ENCODE measurements around the gene ASXL1. TPM values are rescaled to one million over a fixed set of nuclear protein-coding genes. Genes with fewer than 3 reads are reported as not detected.
A peak's percentile ranks its signal among the peaks of the same experiment; 100 is the strongest.

The ASXL1 gene
- total and polyA plus RNA-seq, 9 of the 15 experiments (the other 6 are each of a cell fraction or from before 2014, with no cell fraction given) = 6.5 to 65.3 (median 32.3) TPM

- TF ChIP-seq, protein P1, sequence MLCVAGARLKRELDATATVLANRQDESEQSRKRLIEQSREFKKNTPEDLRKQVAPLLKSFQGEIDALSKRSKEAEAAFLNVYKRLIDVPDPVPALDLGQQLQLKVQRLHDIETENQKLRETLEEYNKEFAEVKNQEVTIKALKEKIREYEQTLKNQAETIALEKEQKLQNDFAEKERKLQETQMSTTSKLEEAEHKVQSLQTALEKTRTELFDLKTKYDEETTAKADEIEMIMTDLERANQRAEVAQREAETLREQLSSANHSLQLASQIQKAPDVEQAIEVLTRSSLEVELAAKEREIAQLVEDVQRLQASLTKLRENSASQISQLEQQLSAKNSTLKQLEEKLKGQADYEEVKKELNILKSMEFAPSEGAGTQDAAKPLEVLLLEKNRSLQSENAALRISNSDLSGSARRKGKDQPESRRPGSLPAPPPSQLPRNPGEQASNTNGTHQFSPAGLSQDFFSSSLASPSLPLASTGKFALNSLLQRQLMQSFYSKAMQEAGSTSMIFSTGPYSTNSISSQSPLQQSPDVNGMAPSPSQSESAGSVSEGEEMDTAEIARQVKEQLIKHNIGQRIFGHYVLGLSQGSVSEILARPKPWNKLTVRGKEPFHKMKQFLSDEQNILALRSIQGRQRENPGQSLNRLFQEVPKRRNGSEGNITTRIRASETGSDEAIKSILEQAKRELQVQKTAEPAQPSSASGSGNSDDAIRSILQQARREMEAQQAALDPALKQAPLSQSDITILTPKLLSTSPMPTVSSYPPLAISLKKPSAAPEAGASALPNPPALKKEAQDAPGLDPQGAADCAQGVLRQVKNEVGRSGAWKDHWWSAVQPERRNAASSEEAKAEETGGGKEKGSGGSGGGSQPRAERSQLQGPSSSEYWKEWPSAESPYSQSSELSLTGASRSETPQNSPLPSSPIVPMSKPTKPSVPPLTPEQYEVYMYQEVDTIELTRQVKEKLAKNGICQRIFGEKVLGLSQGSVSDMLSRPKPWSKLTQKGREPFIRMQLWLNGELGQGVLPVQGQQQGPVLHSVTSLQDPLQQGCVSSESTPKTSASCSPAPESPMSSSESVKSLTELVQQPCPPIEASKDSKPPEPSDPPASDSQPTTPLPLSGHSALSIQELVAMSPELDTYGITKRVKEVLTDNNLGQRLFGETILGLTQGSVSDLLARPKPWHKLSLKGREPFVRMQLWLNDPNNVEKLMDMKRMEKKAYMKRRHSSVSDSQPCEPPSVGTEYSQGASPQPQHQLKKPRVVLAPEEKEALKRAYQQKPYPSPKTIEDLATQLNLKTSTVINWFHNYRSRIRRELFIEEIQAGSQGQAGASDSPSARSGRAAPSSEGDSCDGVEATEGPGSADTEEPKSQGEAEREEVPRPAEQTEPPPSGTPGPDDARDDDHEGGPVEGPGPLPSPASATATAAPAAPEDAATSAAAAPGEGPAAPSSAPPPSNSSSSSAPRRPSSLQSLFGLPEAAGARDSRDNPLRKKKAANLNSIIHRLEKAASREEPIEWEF (CRISPR knock-in tag; IDR thresholded peaks at IDR 0.05) = no peak
- TF ChIP-seq TEAD4 (IDR thresholded peaks at IDR 0.05; ENCODE audit: low read length) (peak; percentile 52), TEAD4 (CRISPR knock-in tag; IDR thresholded peaks at IDR 0.05; ENCODE audit: borderline replicate concordance) (no peak), TCF3 (CRISPR knock-in tag; IDR thresholded peaks at IDR 0.05) (peak; percentile 5; the same call in 1 of the 2 replicates), NCOA1 (IDR thresholded peaks at IDR 0.05; ENCODE audit: low read depth) (no peak), ZNF224 (CRISPR knock-in tag; IDR thresholded peaks at IDR 0.05) (no peak), SRSF9 (IDR thresholded peaks at IDR 0.05; ENCODE audit: borderline replicate concordance, low read depth, low read length) (no peak), ZBED1 (IDR thresholded peaks at IDR 0.05) (no peak), NFIC (IDR thresholded peaks at IDR 0.05) (no peak), SMAD4 (CRISPR knock-in tag; conservative IDR thresholded peaks at IDR 0.05) (no peak), ZNF583 (CRISPR knock-in tag; IDR thresholded peaks at IDR 0.05) (no peak), ZNF780A (CRISPR knock-in tag; IDR thresholded peaks at IDR 0.05) (no peak), SMARCC2 (IDR thresholded peaks at IDR 0.05; ENCODE audit: low read depth) (no peak), BRD9 (IDR thresholded peaks at IDR 0.05; ENCODE audit: low read depth, partially characterized antibody) (no peak), OTX1 (CRISPR knock-in tag; IDR thresholded peaks at IDR 0.05) (no peak), L3MBTL2 (IDR thresholded peaks at IDR 0.05) (0 out of 2 replicates have a peak, but pooled peaks have one; percentile 8)
- TF ChIP-seq, protein P2, sequence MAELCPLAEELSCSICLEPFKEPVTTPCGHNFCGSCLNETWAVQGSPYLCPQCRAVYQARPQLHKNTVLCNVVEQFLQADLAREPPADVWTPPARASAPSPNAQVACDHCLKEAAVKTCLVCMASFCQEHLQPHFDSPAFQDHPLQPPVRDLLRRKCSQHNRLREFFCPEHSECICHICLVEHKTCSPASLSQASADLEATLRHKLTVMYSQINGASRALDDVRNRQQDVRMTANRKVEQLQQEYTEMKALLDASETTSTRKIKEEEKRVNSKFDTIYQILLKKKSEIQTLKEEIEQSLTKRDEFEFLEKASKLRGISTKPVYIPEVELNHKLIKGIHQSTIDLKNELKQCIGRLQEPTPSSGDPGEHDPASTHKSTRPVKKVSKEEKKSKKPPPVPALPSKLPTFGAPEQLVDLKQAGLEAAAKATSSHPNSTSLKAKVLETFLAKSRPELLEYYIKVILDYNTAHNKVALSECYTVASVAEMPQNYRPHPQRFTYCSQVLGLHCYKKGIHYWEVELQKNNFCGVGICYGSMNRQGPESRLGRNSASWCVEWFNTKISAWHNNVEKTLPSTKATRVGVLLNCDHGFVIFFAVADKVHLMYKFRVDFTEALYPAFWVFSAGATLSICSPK (IDR thresholded peaks at IDR 0.05; ENCODE audit: borderline replicate concordance) = 0 out of 2 replicates have a peak, but pooled peaks have one; percentile 42
- TF ChIP-seq, protein P3, sequence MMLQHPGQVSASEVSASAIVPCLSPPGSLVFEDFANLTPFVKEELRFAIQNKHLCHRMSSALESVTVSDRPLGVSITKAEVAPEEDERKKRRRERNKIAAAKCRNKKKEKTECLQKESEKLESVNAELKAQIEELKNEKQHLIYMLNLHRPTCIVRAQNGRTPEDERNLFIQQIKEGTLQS (IDR thresholded peaks at IDR 0.05) = peak; percentile 91
- TF ChIP-seq, protein P3 (CRISPR knock-in tag; conservative IDR thresholded peaks at IDR 0.05) = no peak
These were observed 24.7 kb upstream of the ASXL1 start (continued) for GRCh38 chr20:32333181-32333987.
